Measurements from ENCODE around the gene GPR171.
"Not testable (repeated sequence)": the region's sequence is repeated elsewhere in the genome, so short reads cannot be mapped to it uniquely, and the experiment has no call there.

GRCh38 chr3:151232403-151232802 lies 29.4 kb upstream of the GPR171 start:
- TF ChIP-seq POLR2A (IDR thresholded peaks at IDR 0.05); CTCF (IDR thresholded peaks at IDR 0.05 in 8 of 11, conservative IDR thresholded peaks at IDR 0.05 in 3 of 11); POLR2AphosphoS5 (IDR thresholded peaks at IDR 0.05): not testable (repeated sequence)

Measured in spleen (tissue), 7 donors.